HepG2 (cell line): ENCODE results near the gene CDC20. TPM values are rescaled to one million over a fixed set of nuclear protein-coding genes. Genes with fewer than 3 reads are reported as not detected.

ENCODE experiments used
- AKAP8 ChIP-seq: sonication (generic); formaldehyde crosslinking; IDR thresholded peaks from 2 replicates; pipeline ENCODE4 v1.5.1; 2020; ENCODE audit warnings: mild to moderate bottlenecking, missing genetic modification reagents
- CENPX ChIP-seq: sonication (generic); formaldehyde crosslinking; IDR thresholded peaks from 2 replicates; pipeline ENCODE4 v1.9.0; 2021; ENCODE audit warnings: mild to moderate bottlenecking, missing genetic modification reagents, moderate library complexity
- FOXA1 ChIP-seq, 2 experiments: fragments of 450-650 bp in 1 of 2; sonication (generic) in 1 of 2; formaldehyde crosslinking in 1 of 2; IDR thresholded peaks; 2 replicates each; pipeline versions ENCODE4 v1.4.0 to v1.6.1; 2016 to 2020; ENCODE audit warnings: missing genetic modification reagents in 1 of 2
- FOXA3 ChIP-seq: IDR thresholded peaks from 2 replicates; pipeline ENCODE4 v1.6.1; 2016; ENCODE audit warnings: missing genetic modification reagents, missing compliant biosample characterization
- FOXP1 ChIP-seq, 2 experiments: fragments of 450-650 bp in 1 of 2; IDR thresholded peaks; 2 replicates each; pipeline ENCODE4 v1.6.1; 2017 to 2018; ENCODE audit warnings: antibody characterized with exemption in 1 of 2
- GATAD2A ChIP-seq: IDR thresholded peaks from 2 replicates; pipeline ENCODE4 v1.6.1; 2016
- HDAC2 ChIP-seq: sonication (generic); formaldehyde crosslinking; IDR thresholded peaks from 2 replicates; pipeline ENCODE4 v1.4.0; 2020; ENCODE audit warnings: missing genetic modification reagents
- HIVEP1 ChIP-seq: sonication (generic); formaldehyde crosslinking; IDR thresholded peaks from 2 replicates; pipeline ENCODE4 v1.4.0; 2020; ENCODE audit warnings: mild to moderate bottlenecking, missing genetic modification reagents
- HNF4G ChIP-seq, 2 experiments: sonication (generic) in 1 of 2; formaldehyde crosslinking in 1 of 2; IDR thresholded peaks; 2 replicates each; pipeline versions ENCODE4 v1.4.0 to v1.6.1; 2011 to 2020; ENCODE audit warnings: borderline replicate concordance in 2 of 2, low read depth in 2 of 2, mild to moderate bottlenecking in 2 of 2, low read length in 1 of 2, missing genetic modification reagents in 1 of 2, moderate library complexity in 1 of 2
- KMT2B ChIP-seq: IDR thresholded peaks from 2 replicates; pipeline ENCODE4 v1.6.1; 2016; ENCODE audit warnings: missing genetic modification reagents, missing compliant biosample characterization
- MYNN ChIP-seq: sonication (generic); formaldehyde crosslinking; IDR thresholded peaks from 2 replicates; pipeline ENCODE4 v1.4.0; 2020; ENCODE audit warnings: mild to moderate bottlenecking, low read depth, missing genetic modification reagents
- NONO ChIP-seq, 2 experiments: fragments of 450-650 bp in 1 of 2; sonication (generic) in 1 of 2; formaldehyde crosslinking in 1 of 2; IDR thresholded peaks in 1 of 2; conservative IDR thresholded peaks in 1 of 2; 2 replicates each; pipeline versions ENCODE4 v1.6.1 to v1.8.0; 2017 to 2022; ENCODE audit warnings: mild to moderate bottlenecking in 1 of 2, missing genetic modification reagents in 1 of 2, moderate library complexity in 1 of 2
- NR2F2 ChIP-seq: IDR thresholded peaks from 2 replicates; pipeline ENCODE4 v1.6.1; 2012; ENCODE audit warnings: low read depth, inconsistent platforms, borderline replicate concordance
- RBFOX2 ChIP-seq: fragments of 200-400 bp; formaldehyde crosslinking; IDR thresholded peaks from 2 replicates; pipeline ENCODE4 v1.6.1; 2017; ENCODE audit warnings: low read depth, mild to moderate bottlenecking, low read length
- REL ChIP-seq: sonication (generic); formaldehyde crosslinking; conservative IDR thresholded peaks from 2 replicates; pipeline ENCODE4 v1.8.0; 2022; ENCODE audit warnings: mild to moderate bottlenecking, missing genetic modification reagents, moderate library complexity
- RELA ChIP-seq: sonication (generic); formaldehyde crosslinking; IDR thresholded peaks from 2 replicates; pipeline ENCODE4 v1.4.0; 2020; ENCODE audit warnings: missing genetic modification reagents
- RXRA ChIP-seq: sonication (generic); formaldehyde crosslinking; IDR thresholded peaks from 2 replicates; pipeline ENCODE4 v1.5.1; 2020; ENCODE audit warnings: missing genetic modification reagents
- SIX1 ChIP-seq: sonication (generic); formaldehyde crosslinking; IDR thresholded peaks from 2 replicates; pipeline ENCODE4 v1.4.0; 2020; ENCODE audit warnings: missing genetic modification reagents, borderline replicate concordance
- SNAI1 ChIP-seq: sonication (generic); formaldehyde crosslinking; IDR thresholded peaks from 2 replicates; pipeline ENCODE4 v1.5.0; 2020; ENCODE audit warnings: mild to moderate bottlenecking, missing genetic modification reagents, borderline replicate concordance
- ZNF205 ChIP-seq: IDR thresholded peaks from 2 replicates; pipeline ENCODE4 v1.6.1; 2018; ENCODE audit warnings: missing biosample characterization, missing genetic modification reagents
- ZNF282 ChIP-seq: fragments of 450-650 bp; IDR thresholded peaks from 2 replicates; pipeline ENCODE4 v1.6.1; 2018; ENCODE audit not compliant: partially characterized antibody
- ZNF543 ChIP-seq: sonication (generic); formaldehyde crosslinking; IDR thresholded peaks from 2 replicates; pipeline ENCODE4 v1.4.0; 2020; ENCODE audit warnings: mild to moderate bottlenecking, missing genetic modification reagents
- ZNF589 ChIP-seq: sonication (generic); formaldehyde crosslinking; conservative IDR thresholded peaks from 2 replicates; pipeline ENCODE4 v1.8.0; 2022; ENCODE audit warnings: mild to moderate bottlenecking, moderate library complexity, missing genetic modification reagents
- polyA plus RNA-seq, 8 experiments: library from polyadenylated mRNA; depleted of rRNA in 3 of 8; stranded (reverse) in 7 of 8; unstranded in 1 of 8; fragments of >200 nt; fragmentation: Illumina TruSeq in 4 of 8; extraction: Trizol in 4 of 8; gene quantifications; 2 replicates each; pipeline versions ENCODE4 v1.2.1 to v1.2.3, GENCODE V29; 2011 to 2016; ENCODE audit warnings: low read depth in 4 of 8, missing spikeins in 1 of 8, mixed read lengths in 1 of 8; ENCODE audit not compliant: insufficient read depth in 1 of 8
- total RNA-seq, 5 experiments: library from RNA; depleted of rRNA; stranded (reverse); fragments of >200 nt; fragmentation: Illumina TruSeq; extraction: Trizol; gene quantifications; 2 replicates each; pipeline ENCODE4 v1.2.3, GENCODE V29; 2016; ENCODE audit warnings: low read depth in 1 of 5
- TF ChIP-seq, protein P1 (sequence below): IDR thresholded peaks from 2 replicates; pipeline ENCODE4 v1.6.1; 2016; ENCODE audit warnings: low read depth
- TF ChIP-seq, protein P2 (sequence below): sonication (generic); formaldehyde crosslinking; IDR thresholded peaks from 2 replicates; pipeline ENCODE4 v1.5.0; 2020; ENCODE audit warnings: missing genetic modification reagents
- TF ChIP-seq, protein P3 (sequence below): sonication (generic); formaldehyde crosslinking; IDR thresholded peaks from 2 replicates; pipeline ENCODE4 v1.4.0; 2020; ENCODE audit warnings: missing genetic modification reagents
- TF ChIP-seq, protein P4 (sequence below): sonication (generic); formaldehyde crosslinking; IDR thresholded peaks from 2 replicates; pipeline ENCODE4 v1.4.0; 2020; ENCODE audit warnings: mild to moderate bottlenecking, low read depth, missing genetic modification reagents

The CDC20 gene
- total and polyA plus RNA-seq, 2 of the 13 experiments (the other 11 are each of a cell fraction or from before 2014, with no cell fraction given): 57.9 to 90.0 TPM

DNA sequence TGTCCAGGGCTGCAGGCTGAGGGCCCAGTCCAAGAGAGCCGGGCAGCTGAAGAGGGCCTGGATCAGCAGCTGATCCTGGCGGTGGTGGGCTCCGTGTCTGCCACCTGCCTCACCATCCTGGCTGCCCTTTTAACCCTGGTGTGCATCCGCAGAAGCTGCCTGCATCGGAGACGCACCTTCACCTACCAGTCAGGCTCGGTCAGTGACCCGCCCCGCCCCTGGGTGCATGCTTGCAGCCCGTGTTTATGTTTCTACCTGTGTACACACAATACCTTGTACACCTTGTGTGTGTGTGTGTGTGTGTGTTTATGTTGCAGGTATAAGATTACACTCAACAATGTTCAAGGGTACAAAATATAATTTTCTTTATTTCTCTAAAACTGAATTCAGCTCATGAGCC, 45.0 kb upstream of the CDC20 start (continued):
- TF ChIP-seq, protein P1, sequence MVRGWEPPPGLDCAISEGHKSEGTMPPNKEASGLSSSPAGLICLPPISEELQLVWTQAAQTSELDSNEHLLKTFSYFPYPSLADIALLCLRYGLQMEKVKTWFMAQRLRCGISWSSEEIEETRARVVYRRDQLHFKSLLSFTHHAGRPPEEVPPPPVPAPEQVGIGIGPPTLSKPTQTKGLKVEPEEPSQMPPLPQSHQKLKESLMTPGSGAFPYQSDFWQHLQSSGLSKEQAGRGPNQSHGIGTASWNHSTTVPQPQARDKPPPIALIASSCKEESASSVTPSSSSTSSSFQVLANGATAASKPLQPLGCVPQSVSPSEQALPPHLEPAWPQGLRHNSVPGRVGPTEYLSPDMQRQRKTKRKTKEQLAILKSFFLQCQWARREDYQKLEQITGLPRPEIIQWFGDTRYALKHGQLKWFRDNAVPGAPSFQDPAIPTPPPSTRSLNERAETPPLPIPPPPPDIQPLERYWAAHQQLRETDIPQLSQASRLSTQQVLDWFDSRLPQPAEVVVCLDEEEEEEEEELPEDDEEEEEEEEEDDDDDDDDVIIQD (CRISPR knock-in tag): no peak
- TF ChIP-seq, protein P2, sequence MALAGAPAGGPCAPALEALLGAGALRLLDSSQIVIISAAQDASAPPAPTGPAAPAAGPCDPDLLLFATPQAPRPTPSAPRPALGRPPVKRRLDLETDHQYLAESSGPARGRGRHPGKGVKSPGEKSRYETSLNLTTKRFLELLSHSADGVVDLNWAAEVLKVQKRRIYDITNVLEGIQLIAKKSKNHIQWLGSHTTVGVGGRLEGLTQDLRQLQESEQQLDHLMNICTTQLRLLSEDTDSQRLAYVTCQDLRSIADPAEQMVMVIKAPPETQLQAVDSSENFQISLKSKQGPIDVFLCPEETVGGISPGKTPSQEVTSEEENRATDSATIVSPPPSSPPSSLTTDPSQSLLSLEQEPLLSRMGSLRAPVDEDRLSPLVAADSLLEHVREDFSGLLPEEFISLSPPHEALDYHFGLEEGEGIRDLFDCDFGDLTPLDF (CRISPR knock-in tag): no peak
- TF ChIP-seq ZNF543 (no peak), NONO (IDR thresholded peaks at IDR 0.05) (no peak), NONO (CRISPR knock-in tag; conservative IDR thresholded peaks at IDR 0.05) (peak; percentile 55; the same call in 1 of the 2 replicates), FOXP1 (IDR thresholded peaks at IDR 0.05) (no peak), FOXP1 (CRISPR knock-in tag; IDR thresholded peaks at IDR 0.05) (peak; percentile 91), HNF4G (IDR thresholded peaks at IDR 0.05; ENCODE audit: borderline replicate concordance, low read depth, low read length) (no peak), HNF4G (CRISPR knock-in tag; IDR thresholded peaks at IDR 0.05; ENCODE audit: borderline replicate concordance, low read depth) (no peak), FOXA1 (IDR thresholded peaks at IDR 0.05) (no peak), FOXA1 (CRISPR knock-in tag; IDR thresholded peaks at IDR 0.05) (peak; percentile 66), KMT2B (CRISPR knock-in tag) (no peak), REL (CRISPR knock-in tag) (no peak), GATAD2A (CRISPR knock-in tag) (peak; percentile 35; the same call in 1 of the 2 replicates), RXRA (CRISPR knock-in tag) (peak; percentile 61; the same call in 1 of the 2 replicates), ZNF282 (no peak), RELA (CRISPR knock-in tag) (no peak), HIVEP1 (no peak), AKAP8 (CRISPR knock-in tag) (no peak), MYNN (CRISPR knock-in tag) (no peak), ZNF589 (CRISPR knock-in tag) (no peak), CENPX (CRISPR knock-in tag) (no peak), FOXA3 (CRISPR knock-in tag) (peak; percentile 65; the same call in 1 of the 2 replicates), SIX1 (CRISPR knock-in tag) (peak; percentile 39; the same call in 1 of the 2 replicates), HDAC2 (CRISPR knock-in tag) (no peak), NR2F2 (0 out of 2 replicates have a peak, but pooled peaks have one; percentile 34), RBFOX2 (no peak), SNAI1 (CRISPR knock-in tag) (no peak), ZNF205 (no peak)
- TF ChIP-seq, protein P3, sequence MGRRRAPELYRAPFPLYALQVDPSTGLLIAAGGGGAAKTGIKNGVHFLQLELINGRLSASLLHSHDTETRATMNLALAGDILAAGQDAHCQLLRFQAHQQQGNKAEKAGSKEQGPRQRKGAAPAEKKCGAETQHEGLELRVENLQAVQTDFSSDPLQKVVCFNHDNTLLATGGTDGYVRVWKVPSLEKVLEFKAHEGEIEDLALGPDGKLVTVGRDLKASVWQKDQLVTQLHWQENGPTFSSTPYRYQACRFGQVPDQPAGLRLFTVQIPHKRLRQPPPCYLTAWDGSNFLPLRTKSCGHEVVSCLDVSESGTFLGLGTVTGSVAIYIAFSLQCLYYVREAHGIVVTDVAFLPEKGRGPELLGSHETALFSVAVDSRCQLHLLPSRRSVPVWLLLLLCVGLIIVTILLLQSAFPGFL (CRISPR knock-in tag): no peak
- TF ChIP-seq, protein P4, sequence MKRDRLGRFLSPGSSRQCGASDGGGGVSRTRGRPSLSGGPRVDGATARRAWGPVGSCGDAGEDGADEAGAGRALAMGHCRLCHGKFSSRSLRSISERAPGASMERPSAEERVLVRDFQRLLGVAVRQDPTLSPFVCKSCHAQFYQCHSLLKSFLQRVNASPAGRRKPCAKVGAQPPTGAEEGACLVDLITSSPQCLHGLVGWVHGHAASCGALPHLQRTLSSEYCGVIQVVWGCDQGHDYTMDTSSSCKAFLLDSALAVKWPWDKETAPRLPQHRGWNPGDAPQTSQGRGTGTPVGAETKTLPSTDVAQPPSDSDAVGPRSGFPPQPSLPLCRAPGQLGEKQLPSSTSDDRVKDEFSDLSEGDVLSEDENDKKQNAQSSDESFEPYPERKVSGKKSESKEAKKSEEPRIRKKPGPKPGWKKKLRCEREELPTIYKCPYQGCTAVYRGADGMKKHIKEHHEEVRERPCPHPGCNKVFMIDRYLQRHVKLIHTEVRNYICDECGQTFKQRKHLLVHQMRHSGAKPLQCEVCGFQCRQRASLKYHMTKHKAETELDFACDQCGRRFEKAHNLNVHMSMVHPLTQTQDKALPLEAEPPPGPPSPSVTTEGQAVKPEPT (CRISPR knock-in tag): no peak
